Measurements from ENCODE around the gene CCM2L.
"Not testable (repeated sequence)": the region's sequence is repeated elsewhere in the genome, so short reads cannot be mapped to it uniquely, and the experiment has no call there.

Gene CCM2L

DNA sequence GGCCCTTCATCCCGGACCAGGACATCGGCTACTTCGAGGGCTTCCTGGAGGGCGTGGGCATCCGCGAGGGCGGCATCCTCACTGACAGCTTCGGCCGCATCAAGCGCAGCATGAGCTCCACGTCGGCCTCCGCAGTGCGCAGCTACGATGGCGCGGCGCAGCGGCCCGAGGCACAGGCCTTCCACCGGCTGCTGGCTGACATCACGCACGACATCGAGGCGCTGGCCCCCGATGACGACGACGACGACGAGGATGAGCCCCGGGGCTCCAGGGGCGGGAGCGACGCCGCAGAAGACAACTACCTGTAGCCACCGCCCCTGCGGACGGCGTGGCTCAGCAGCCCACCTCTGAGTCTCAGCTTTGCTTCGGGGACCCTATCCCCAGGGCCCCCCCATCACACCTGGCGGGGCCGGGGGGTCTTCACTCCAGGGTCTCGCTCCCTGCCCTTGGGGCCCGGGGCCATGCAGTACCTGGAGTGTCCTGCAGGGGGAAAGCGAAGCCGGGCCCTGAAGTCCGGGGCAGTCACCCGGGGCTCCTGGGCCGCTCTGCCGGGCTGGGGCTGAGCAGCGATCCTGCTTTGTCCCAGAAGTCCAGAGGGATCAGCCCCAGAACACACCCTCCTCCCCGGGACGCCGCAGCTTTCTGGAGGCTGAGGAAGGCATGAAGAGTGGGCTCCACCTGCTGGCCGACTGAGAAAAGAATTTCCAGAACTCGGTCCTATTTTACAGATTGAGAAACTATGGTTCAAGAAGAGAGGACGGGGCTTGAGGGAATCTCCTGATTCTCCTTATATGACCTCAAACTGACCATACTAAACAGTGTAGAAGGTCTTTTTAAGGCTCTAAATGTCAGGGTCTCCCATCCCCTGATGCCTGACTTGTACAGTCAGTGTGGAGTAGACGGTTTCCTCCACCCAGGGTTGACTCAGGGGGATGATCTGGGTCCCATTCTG lies 21.0 kb downstream of the CCM2L start:
- peak; percentile 11 to 55 (median 24) for DNase-seq

DNA sequence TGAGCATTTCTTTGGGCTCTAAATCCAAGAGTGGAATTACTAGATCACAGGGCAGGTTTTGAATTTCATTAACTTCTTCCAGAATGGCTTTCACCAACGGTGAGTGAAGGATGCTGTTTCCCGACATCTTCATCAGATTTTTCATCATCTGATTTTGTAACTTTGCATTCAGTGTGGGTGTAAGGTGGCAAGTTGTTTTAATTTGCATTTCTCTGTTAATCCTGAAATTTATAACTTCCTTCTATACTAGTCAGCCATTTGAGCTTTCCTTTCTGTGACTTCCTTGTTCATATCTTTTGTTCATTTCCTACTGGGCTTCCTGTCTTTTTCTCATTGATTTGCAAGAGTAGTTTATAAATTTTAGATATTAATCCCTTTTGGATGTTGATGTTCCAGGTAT lies 23.1 kb downstream of the CCM2L start:
- DNase-seq, result no peak

DNA sequence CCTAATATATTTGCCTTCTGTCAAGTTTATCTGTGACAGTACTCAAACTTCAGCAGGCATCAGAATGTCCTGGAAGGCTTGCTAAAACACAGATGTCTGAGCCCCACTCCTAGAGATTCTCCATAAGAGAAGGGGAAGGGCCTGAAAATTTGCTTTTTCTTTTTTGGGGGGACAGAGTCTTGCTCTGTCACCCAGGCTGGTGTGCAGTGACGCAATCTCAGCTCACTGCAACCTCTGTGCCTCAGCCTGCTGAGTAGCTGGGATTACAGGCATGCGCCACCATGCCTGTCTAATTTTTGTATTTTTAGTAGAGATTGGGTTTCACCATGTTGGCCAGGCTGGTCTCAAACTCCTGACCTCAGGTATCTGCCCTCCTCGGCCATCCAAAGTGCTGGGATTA lies 23.5 kb downstream of the CCM2L start:
- not testable (repeated sequence) for DNase-seq

DNA sequence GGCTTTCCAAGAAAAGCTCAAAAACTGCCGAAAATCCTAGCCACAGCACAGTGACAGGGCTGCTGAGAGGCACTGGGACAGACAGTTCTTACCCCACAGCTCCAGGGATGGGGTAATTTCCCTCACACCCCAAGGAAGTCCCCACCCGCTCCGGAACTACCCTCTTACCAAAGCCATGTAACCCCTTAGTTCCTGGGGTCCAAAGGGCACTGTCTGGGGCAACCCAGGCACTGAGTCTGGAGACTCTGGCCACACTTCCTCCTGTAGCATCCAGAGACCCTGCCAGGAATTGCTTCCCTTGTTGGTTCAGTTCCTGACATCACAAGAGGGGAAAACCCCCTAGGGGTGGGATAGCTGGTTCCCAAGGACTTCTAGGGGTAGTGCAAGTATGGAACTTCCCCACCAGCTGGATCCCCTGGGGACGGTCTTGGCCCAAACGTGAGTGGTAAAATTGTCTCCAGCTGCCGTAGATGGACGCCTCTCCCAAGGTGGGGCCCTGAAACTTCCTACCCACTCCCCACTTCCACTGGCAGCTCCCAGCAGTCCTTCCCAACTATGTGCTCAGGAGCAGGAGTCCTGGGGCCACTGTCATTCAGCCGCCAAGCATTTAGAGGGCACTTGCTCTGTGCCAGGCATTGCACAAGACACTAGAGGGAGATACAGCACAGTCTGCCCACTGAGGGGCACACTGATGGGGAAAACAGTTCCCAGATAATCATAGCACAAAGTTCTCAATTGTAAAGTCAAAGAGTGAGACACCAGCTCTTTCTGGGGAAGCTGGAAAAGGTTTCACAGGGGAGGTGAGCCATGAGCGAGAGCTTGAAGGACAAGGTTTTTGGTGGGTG lies 24.6 kb downstream of the CCM2L start:
- DNase-seq, result no peak

DNA sequence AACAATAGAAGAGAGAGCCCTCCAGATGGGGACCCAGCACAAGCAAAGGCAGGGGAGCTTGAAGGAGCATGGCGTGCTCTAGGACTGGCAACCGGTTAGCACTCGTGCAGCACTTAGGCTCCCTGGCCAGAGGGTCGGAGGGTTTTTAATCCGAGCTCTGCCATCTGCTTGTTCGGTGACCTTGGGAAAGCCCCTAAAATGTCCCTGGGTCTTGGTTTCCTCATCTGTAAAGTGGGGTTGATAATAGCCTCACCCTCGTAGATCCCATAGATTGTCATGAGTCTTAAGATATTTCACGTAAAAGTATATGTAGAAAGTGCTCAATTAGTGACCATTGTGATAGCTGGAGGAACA lies 25.2 kb downstream of the CCM2L start:
- DNase-seq, result no peak

DNA sequence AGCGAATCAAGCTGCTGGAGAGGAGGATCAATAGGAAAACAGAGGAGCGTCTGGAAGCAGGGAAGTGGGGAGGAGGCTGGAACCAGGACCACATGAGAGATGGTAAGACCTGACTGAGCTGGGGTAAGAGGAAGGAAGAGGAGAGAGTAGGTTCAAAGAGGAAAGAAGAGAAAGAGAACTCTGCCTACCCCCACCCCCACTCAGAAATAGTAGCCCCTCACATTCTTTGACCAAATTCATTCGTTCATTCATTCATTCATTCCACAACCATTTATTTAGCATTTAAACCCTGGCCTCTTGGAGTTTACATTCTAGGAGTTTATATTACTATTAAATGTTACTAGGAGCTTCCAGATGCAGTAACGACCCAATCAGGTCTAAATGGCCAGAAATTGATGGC lies 26.0 kb downstream of the CCM2L start:
- no peak for DNase-seq

DNA sequence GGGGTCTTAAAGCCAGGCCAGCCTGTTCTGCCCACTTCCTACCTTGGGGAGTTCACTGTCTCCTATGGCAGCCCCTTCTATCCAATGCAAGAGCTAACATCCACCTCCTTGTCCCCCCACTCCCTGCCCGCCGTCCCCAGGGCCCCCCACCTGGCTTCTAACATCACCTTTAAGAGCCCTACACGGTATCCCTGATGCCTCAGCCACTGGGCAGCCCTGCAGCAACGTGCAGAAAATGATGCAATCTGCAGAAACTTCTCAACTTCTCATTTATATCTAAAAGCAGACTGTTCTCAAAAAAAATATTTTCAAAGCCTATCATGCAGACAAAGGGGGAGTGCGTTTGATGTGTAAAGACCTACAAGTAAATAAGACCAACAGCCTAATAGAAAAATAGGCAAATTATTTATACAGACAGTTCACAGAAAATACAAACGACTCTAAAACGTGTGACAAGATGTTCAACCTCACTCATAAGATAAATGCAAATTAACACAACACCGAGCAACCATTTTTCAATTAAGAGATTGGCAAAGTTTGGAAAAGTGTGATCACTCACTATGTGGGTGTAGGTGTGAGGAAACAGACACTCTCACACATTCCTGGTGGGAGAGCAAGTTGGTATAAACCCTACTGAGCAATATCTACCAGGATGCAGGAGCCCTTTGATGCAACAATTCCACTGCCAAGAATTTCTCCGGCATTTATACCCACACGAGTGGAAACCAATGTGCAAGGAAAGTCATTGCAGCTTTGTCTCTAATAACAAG lies 26.7 kb downstream of the CCM2L start:
- DNase-seq, result no peak

DNA sequence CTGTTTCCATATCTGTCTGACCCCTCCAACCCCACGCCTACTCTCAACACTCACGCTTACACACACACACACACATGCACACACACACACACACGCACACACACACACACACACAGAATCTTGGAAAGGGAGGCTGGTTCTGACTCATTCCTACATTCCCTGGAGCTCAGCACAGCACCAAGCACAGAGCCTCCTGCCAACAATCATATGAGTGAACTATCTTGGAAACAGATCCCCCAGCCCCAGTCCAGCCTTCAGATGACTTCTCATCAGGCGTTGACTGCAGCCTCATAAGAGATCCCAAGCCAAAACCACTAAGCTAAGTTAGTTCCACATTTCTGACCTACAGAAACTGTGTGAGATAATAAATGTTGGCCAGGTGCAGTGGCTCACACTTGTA lies 27.7 kb downstream of the CCM2L start:
- DNase-seq, result no peak

DNA sequence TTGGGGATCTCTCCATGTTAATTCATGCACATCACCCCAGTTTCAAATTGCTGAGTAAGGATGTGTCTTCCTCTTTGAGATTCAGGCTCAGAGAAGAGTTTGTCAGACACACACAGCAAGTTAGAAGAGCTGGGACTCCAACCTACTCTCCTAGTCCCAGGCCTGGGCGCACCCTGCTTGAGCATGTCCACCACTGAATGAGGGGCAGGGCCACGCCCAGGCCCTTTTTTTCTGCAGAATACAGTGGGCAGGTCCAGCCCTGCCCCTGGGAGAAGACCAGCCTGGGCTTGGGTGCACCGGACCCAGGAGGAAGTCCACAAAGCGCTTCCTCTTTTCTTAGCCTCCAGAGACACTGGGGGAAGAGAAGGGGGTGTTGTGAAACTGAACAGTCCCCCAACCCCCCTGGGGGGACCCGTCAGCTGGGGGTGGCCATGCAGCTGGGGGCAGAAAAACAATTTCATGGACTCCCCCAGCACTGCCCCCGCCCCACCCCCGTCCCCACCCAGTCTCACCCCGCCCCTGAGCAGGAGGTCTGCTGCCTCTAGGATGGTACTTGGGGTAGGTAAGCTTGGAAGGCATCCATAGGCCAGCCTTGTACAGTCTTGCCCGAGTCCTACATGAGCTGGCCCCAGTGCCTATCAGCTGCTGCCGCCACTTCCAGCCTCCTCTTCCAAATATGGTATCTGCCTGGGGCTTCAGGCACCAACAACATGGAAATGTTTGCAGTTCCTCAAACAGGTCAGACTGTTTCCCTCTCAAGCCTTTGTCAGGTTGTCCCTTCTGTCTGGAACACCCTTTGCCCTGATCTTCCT lies 30.1 kb downstream of the CCM2L start:
- DNase-seq, result no peak

DNA sequence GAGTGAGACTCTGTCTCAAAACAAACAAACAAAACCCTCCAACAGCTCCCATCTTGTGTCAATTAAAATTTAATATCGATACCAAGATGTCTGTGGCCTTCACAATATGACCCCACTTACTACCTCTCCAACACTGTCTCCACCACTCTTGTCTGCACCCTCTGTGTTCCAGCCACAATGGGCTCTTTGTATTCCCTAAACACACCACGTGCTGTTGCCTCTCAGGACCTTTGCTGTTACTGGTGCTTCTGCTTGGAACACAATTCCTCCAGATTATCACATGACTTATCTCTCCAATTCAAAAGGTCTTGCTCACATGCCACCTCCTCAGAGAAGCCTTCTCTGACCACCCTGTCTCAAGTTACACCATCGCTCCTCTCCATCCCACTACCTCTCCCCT lies 35.8 kb downstream of the CCM2L start:
- no peak for DNase-seq

DNA sequence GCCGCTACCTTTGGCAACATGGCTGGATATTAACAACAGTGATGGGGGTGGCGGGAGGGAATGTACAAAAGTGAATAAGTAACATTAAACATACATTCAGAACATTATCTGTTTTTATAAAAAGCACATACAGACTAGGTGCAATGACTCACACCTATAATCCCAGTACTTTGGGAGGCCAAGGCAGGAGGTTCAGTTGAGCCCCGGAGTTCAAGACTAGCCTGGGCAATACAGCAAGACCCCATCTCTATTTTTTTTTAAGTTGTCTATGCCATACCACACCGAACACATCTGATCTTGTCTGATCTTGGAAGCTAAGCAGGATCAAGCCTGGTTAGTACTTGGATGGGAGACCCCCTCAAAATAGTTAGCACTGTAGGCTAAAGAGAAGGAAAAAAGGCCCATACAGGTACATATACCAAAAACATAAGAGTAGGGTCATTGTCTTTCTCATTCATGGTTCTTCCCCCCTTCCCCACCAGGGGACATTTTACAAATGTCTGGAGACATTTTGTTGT lies 40.1 kb downstream of the CCM2L start:
- no peak for DNase-seq

DNA sequence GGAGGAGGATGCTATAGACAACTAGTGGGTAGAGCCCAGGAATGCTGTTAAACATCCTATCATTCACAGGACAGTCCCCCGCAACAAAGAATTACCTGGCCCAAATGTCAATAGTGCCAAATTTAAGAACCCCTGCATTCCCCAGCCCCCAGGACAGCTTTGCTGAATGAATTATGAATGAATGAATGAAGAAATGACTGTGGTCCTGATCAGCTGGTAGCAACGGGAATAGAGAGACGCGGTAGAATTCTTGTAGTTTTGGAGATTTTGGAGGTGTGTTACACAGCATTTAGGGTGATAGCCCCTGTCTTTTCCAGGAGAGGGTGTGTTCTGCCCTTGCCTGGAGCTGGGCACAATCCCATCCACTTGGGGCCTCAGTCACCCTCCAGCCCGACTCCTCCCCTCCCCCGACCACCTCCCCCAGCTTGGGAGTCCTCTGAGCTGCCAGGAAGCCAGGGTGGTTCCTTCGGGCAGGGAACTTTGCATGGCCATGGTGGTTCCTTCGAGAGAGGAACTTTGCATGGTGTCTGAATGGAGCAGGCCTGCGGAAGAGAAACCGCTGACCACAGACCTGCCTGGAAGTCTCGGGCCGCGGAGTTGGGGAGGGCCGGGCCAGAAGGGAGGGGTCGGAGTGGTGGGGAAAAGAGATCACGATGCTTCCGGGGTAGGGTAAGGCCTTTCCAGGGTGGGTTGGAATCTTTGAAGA lies 40.8 kb downstream of the CCM2L start:
- DNase-seq, result no peak

DNA sequence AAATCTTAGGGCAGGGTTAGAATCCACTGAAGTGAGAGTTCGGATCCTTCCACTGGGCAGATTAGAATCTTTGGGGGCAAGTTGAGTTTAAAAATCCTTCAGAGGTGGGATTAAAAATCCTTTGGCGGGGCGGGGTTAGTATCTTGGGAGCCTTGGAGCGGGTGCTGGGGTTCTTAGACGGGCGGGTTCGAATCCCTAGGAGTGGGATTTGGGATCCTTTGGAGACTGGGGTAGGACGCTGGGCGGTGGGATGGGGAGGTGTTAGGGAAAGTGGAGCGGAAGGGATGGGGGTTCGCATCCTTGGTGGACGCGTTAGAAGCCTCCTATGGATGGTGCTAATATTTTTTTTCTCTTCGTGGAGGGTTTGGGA lies 41.5 kb downstream of the CCM2L start:
- DNase-seq, result no peak

DNA sequence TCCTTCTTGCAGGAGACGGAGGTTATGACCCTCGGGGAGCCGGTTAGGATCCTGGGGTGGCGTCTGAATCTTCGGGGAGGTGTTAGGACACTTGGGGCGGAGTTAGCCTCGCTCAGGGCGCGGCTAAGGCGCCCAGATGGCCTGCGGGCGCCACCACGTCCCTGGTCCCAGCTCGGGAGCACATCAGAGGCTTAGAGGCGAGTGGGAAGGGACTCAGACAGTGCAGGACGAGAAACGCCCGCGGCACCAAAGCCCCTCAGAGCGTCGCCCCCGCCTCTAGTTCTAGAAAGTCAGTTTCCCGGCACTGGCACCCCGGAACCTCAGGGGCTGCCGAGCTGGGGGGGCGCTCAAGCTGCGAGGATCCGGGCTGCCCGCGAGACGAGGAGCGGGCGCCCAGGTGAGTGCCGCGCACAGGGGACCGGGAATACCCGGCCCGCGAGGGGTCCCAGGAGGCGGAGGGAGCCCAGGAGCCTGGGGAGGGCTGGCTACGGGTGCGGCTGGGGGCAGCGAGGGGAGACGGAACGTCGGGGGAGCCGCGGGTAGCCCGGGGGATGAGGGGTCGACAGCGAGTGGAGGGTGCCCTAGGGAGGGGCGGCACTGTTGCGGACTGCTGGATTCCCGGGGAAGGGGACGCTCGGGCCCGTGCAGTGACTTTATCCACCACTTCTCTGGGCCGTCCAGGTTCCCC lies 42.0 kb downstream of the CCM2L start, which contains the start of gene HCK:
Gene HCK (plus strand): TSS at position 153 of the 688 bp plus-strand sequence.
- peak in 1 of 4 experiments; percentile 7 for DNase-seq

DNA sequence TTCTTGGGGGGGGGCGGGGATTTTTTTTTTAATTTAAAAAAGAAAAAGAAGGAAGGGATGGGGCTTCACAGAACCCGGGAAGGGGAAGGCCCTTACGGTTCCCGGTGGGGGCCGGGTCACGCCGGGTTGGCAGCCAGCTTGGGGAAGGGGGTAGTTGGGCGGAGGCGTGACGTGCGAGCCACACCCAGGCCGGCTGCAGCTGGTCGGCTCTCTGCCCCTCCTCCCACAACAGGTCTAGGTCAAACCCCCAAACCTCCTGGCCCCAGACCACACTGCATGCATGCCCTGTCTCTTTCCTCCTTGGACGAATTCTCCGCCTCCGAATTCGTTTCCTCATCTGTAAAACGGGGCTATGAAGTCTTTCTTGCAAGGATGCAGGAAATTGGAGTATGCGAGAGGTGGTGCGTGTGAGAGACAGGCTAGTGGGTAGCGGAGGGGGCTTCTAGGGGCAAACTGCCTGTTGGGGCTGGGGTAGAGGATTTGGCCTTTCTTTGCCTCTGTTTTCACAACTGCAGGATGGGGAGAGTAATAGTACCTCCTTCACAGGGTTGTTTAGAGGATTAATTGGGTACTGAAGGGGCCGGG lies 42.6 kb downstream of the CCM2L start:
- DNase-seq, result no peak

DNA sequence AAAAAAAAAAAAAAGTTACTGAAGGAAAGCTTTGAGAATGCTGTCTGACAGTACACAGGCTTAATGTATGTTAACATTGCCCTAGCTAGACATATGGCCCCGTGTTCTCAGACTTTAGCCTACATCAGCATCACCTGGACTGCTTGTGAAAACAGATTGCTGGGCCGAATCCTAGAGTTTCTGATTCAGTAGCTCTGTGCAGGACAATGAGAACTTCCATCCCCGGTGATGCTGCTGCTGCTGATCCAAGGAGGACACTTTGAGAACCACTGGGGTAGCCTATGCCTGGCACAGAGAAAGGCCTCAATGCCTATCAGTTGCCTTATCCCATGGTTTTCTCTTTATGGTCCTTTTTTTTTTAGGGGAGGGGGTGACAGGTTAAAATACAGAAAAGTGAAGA lies 43.4 kb downstream of the CCM2L start:
- no peak for DNase-seq

DNA sequence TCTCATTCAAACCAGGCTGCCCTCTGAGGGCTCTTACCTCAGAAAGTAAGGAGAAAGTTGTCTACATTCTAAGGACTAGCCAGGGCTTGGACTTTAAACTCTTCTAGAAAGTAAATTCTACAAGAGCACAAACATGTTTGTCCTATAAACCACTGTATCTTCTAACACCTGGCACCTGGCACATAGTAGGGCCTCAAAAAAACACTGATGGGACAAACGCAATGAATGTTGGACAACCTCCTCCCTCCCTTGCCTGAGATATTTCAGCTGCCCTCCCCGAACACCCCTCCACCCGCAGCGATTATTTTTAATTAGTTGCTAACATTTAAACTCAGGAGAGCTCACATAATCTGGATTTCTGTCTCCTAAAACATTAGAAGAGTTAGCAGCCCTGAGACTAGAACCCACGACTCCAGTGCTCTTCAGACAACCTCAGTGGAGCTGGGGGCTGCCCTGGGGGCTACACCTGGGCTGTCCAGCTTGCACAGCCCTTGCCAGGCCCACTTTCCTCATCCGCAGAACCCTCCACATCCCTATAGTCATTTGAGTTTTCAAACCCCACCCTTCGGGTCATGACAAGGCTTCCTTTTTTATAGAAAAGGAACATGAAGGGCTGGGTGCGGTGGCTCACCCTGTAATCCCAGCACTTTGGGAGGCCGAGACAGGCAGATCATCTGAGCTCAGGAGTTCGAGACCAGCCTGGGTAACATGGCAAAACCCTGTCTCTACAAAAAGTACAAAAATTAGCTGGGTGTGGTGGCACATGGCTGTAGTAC lies 46.7 kb downstream of the CCM2L start:
- no peak for DNase-seq

DNA sequence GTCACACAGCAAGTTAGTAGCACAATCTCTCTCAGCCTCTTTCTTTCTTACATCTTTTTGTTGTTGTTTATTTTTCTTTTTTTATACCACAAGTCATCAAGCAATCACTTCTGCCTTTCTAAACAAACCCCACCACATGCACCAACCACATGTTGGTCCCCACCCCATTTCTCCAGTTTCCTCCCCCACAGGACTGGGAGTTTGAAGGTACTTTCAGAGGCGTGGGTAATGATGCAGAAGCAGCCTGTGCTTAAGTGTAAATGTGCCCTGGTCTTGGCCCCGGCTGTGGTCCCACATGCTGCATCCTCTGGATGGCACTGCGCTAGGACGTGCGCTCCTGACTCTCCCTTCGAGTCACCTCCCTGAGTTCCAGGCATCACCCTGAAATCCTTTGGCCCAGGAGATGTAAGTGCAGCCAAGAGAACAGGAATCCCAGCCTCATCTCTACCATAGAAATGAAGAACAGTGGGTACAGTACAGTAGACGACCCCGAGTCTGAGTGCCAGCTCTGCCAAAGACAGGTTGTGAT lies 47.5 kb downstream of the CCM2L start:
- DNase-seq, result no peak

DNA sequence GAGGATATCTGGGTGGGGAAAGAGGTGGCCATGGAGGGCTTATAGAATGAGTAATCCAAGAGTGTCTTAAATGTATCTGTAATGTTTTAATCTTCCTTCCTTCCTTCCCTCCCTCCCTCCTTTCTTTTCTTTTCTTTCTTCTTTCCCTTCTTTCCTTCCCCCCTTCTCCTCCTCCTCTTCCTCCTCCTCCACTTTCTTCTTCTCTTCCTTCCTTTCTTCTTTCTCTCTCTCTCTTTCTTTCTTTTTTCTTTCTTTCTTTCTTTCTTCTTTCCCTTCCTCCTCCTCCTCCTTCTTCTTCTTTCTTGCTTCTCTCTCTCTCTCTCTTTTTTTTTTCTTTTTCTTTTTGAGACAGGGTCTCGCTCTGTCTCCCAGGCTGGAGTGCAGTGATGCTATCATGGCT lies 49.0 kb downstream of the CCM2L start:
- no peak for DNase-seq

Data from activated naive CD4-positive, alpha-beta T cell (primary cell).